Regular cardiac myocyte (primary cell): ENCODE results near the gene ENHO. TPM values are rescaled to one million over a fixed set of nuclear protein-coding genes. Genes with fewer than 3 reads are reported as not detected.

Experiments used
- total RNA-seq: library from RNA; depleted of rRNA; stranded (reverse); fragments of >200 nt; gene quantifications from 2 replicates; pipeline ENCODE4 v1.2.3, GENCODE V29; 2014

ENHO gene
- 0.28 TPM in 1 of 2 replicates, not detected in the other for total RNA-seq

DNA sequence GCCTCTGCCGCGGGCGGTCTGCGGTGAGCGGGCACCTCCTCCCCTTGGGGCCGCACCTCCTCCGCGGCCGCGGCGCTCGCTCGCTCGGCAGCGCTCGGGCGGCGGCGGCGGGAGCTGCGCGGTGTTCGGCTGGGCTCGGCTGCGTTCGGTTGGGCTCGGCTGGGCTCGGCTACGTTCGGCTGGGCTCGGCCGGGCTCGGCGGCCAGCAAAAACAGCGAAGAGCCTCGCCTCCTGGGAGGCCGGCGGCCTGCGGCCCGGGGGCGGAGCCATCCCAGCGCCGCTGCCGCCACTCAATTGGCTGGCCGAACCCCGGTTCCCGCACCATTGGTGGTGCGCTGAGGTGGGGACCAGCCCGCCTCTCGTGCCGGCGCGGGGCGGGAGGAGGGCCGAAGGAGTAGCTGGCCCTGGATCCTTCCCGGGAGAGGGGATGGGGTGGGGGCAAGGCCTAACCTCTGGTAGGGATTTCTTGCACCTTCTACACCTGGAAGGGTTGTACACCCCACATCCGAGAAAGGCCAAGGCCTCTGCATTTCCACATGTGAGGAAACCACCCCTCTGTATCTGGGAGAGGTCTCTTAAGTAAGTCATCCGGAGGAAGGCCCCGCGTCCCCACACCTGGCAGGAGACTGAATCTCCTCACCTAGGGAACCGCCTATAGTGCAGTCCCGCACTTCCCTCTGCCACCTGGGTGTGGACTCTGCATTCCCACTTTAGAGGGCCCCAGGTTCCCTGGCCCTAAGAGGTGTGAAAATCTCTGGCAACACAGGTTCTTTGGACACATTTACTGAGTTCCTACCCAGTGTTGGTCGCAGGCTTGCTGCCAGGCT lies at the start of gene ENHO:
ENHO (minus strand) TSS at position 20 of the 827 bp plus-strand sequence. CDS start 1,295 bp downstream, outside the sequence.

Other genes starting within 250 kb of the ENHO start
- gene KIF24, start 193.7 kb downstream of the ENHO start, total RNA-seq = 0.85 and 2.7 TPM in 2 replicates
- 27.9 and 42.4 TPM in 2 replicates for gene NUDT2, start 193.4 kb downstream of the ENHO start, total RNA-seq
- 1.4 and 1.5 TPM in 2 replicates for gene MYORG, start 146.1 kb downstream of the ENHO start, total RNA-seq
- 8.6 and 9.3 TPM in 2 replicates for gene FAM219A, start 64.4 kb downstream of the ENHO start, total RNA-seq
- gene DNAI1, start 64.2 kb downstream of the ENHO start, total RNA-seq = 0.28 TPM in 1 of 2 replicates, not detected in the other
- gene CNTFR, start 66.7 kb upstream of the ENHO start, total RNA-seq = not detected in 2 replicates
- 22.8 and 25.7 TPM in 2 replicates for gene RPP25L, start 89.1 kb upstream of the ENHO start, total RNA-seq
- 79.2 and 166 TPM in 2 replicates for gene DCTN3, start 97.5 kb upstream of the ENHO start, total RNA-seq
- under 0.01 and 0.28 TPM in 2 replicates for gene ARID3C, start 106.1 kb upstream of the ENHO start, total RNA-seq
- 59.2 and 113 TPM in 2 replicates for gene SIGMAR1, start 114.8 kb upstream of the ENHO start, total RNA-seq
- gene GALT, start 123.7 kb upstream of the ENHO start, total RNA-seq = 17.4 and 29.6 TPM in 2 replicates
- gene IL11RA, start 129.2 kb upstream of the ENHO start, total RNA-seq = 6.5 and 9.9 TPM in 2 replicates
- gene CCL27, start 139.7 kb upstream of the ENHO start, total RNA-seq = not detected in 2 replicates
- not detected in 2 replicates for gene CCL19, start 168.3 kb upstream of the ENHO start, total RNA-seq
- not detected in 2 replicates for gene CCL21, start 187.1 kb upstream of the ENHO start, total RNA-seq